GM18502 (cell line): Measurements from ENCODE around the gene GREB1.

ENCODE experiments used
- ATAC-seq: cut with Tn5 transposase; IDR thresholded peaks from one replicate; pipeline ENCODE4 v1.9.1; 2021; ENCODE audit warnings: mild to moderate bottlenecking; ENCODE audit not compliant: unreplicated experiment, poor library complexity

Gene GREB1

GRCh38 chr2:11556101-11556806 lies 22.4 kb downstream of the GREB1 start:
- ATAC-seq: no peak

GRCh38 chr2:11558214-11558886 lies 24.5 kb downstream of the GREB1 start:
- no peak for ATAC-seq

- ATAC-seq: no peak
Observed at GRCh38 chr2:11559066-11559785, 25.4 kb downstream of the GREB1 start.

GRCh38 chr2:11559786-11560155 lies 25.9 kb downstream of the GREB1 start:
- no peak for ATAC-seq

- ATAC-seq: no peak
Observed at GRCh38 chr2:11560806-11561205, 27.0 kb downstream of the GREB1 start.

GRCh38 chr2:11562011-11562410 lies 28.2 kb downstream of the GREB1 start:
- ATAC-seq: no peak

GRCh38 chr2:11562476-11562875 lies 28.6 kb downstream of the GREB1 start:
- no peak for ATAC-seq

GRCh38 chr2:11563784-11564666 lies 30.2 kb downstream of the GREB1 start:
- no peak for ATAC-seq

- no peak for ATAC-seq
Observed at GRCh38 chr2:11564816-11565567, 31.1 kb downstream of the GREB1 start.

GRCh38 chr2:11566383-11566782 lies 32.5 kb downstream of the GREB1 start:
- ATAC-seq: no peak

GRCh38 chr2:11567631-11568031 lies 33.8 kb downstream of the GREB1 start:
- ATAC-seq: no peak

GRCh38 chr2:11568436-11568835 lies 34.6 kb downstream of the GREB1 start:
- ATAC-seq: no peak

GRCh38 chr2:11569636-11570035 lies 35.8 kb downstream of the GREB1 start:
- ATAC-seq: no peak

- no peak for ATAC-seq
Observed at GRCh38 chr2:11571170-11571569, 37.3 kb downstream of the GREB1 start.

- ATAC-seq: no peak
Observed at GRCh38 chr2:11572996-11573395, 39.2 kb downstream of the GREB1 start.

GRCh38 chr2:11573418-11574175 lies 39.8 kb downstream of the GREB1 start:
- no peak for ATAC-seq

- ATAC-seq: no peak
Observed at GRCh38 chr2:11574176-11575046, 40.6 kb downstream of the GREB1 start.

- ATAC-seq: no peak
Observed at GRCh38 chr2:11576398-11576797, 42.6 kb downstream of the GREB1 start.
